HuH-7.5 (cell line): ENCODE measurements around the gene MOCOS.

Experiments used
- DNase-seq: peaks from one replicate; pipeline ENCODE4 v3.0.0; 2011; ENCODE audit warnings: low spot score

The MOCOS gene

DNA sequence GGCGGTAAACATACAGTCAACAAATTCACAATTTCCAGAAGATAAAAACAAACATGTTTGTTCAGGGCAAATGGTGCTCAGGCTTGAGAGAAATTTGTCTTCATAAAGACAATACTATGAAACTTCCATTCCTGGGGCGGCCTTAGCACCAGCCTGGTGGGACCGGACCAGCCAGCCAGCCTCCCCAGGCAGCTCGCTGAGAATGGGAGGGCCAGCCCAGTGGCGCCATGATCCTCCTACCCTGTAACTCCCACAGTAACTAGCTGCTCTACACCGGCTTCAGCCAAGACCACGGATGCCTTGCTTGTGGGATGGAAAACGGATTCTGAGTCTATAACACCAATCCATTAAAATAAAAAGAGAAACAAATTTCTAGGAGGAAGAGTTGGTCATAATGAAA is 86.0 kb downstream of the MOCOS start:
- no peak for DNase-seq

DNA sequence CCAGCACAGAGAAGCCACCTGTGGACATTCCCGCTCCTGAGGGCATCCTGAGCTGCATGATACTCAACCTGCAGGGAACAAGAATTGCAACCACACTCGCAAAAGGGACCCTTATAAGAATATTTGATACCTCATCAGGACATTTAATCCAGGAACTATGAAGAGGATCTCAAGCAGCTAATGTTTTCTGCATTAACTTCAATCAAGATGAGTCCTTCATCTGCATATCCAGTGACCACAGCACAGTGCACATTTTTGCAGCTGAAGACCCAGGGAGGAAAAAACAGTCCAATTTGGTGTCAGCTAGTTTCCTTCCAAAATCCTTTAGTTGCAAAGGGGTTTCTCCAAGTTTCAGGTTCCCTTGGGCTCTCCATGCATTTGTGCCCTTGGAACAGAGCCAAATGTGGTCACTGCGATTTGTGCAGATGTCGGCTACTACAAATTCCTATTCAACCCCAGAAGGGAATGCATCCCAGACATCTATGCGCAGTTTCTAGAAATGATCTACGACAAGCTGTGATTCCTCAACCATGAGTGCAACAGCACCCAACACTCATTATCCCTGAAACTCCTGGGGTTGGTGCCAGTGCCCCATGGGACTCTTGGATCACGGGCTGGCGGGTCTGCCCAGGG is 86.9 kb downstream of the MOCOS start:
- no peak for DNase-seq

DNA sequence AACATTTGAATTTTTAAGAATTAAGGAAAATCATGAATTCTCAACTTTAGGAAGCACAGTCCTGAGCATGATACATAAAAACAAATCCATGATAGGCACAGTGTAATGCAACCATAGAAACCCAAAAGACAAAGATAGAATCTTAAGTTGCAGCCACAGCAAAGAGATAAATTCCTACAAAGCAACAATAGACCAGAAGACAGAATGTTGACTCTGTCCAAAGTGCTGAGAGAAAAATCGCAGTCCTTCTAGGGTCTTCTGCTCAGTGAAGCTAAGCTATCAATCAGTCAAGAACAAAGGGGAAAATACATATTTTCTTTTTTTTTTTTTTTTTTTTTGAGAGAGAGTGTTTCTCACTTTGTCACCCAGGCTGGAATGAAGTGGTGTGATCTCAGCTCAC is 88.3 kb downstream of the MOCOS start:
- no peak for DNase-seq

DNA sequence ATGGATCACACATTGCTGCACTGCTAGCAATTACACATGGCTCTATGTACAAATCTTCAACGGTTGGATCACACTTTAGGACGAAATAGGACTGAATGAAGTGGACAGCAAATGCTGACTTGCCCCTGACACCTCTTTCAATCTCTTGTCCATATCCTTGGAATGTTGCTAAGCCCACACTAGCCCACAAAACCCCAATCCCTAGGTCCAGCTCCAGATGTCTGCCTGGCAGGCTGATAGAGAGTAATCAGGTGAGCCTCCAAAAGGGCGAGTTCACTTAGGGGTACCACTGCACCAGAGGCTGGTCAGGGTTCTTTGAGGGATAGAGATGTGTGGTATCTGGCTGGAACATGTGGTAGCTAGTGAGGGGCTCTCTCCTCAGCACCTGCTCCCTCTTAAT is 91.7 kb downstream of the MOCOS start:
- no peak for DNase-seq

DNA sequence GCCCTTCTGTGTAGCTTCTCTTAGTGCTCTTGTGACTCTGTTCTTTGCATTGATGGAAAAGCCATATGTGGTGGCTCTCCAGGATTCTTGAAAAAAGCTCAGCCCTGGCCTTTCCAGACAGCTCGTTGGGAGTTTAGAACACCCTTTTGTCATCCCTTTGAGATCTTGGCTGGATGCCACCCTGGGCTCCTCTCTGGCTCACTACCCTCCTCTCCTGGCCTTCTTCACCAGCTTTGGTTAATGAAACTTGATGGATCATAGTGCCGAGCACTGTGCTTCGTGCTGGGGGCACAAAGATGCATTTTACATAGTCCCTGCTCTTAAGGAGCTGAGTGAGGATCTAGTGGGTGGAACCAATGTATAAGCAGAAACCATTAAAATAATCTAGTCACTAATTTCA is 94.6 kb downstream of the MOCOS start:
- no peak for DNase-seq

DNA sequence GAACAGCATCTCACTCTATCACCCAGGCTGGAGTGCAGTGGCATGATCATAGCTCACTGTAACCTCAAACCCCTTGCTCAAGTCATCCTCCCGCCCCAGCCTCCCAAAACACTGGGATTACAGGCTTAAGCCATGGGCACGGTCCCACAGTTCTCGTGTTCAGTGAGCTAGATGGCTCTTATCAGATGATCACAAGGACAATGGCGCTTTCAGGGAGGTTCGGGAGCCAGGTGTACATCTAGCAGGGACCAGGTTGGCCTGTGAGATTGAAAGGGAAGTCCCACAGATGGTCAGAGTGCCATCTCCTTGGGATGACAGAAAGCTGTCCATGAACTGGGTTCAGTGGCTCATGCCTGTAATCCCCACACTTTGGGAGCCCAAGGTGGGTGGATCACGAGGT is 96.2 kb downstream of the MOCOS start:
- no peak for DNase-seq

DNA sequence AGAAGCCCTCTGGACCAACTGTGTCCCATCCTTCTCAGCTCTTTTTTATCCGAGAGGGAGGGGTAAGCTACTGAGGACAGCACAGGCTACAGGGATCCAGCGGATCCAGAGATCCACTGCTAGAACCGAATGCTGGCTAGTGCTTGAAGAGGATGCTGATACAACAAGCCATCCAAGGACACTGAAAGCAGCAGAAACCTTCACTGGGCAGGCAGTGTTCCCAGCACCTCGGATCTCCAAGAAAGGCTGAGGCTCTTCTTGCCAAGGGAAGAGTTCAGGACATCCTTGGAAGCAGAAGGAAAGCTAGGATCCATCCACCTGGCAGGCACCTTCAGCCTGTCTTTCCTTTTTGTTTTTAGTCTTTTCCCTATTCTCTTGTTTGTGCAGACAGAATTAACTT is 97.0 kb downstream of the MOCOS start:
- DNase-seq: no peak

DNA sequence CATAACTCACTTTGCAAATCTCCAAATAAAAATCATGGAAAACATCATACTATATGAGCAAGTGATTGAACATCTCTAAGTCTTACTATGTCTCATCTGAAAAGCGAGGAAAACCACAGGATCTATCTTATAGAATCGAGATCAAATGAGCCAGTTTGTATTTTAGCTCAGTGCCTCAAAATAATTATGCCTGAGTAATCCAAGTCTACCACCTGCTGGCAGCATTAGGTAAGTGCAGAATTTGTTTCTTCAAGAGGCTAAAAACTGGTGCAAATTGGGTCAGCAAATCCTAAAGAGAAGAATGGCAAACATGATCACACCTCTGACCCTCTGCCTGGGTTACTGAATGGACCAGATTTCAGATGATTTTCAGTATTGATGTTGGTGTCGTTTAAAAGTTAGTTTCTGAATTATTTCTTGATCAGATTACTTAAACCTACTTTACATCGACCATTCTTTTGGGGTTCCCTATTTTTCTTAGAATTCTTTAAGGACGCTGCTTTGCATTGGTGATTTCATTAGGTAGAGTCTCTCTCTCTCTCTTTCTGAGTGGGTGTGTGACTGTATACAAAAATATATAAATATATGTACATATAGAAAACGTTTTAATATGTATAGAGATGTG is 97.5 kb downstream of the MOCOS start:
- DNase-seq: no peak

DNA sequence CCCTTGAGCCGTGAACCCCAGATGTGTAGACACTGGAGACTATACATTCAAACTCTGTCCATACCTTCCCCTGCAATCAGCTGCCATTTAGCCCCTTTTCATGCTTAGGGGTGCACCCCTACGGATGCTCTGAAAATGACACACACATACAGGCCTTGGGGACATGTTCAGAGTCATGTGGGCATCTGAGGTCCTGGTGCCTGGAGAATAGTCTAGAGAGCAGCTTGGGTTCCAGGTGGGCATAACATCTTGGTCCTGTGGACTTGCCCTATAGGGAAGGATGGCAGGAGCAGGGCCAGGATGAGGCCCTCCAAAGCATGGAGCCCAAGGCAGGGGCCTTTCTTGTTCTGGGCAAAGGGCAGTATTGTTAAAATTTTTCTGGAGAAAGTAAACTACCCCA is 100.4 kb downstream of the MOCOS start:
- no peak for DNase-seq

DNA sequence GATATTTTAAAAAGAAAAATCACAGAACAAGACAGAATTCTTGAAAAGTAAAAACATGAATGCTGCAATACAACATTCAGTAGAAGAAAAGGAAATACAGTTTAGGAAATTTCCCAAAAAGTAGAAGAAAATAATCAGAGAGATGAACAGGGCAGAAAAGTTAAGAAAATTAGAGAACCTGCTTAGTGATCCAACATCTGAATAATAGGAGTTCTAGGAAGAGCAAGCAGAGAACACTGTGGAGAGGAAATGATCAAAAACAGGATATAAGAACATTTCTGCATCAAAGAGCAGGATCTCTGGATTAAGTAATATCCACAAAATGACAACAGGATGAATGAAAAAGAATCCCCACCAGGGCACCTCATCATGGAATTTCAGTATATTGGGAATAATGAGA is 101.4 kb downstream of the MOCOS start:
- no peak for DNase-seq

DNA sequence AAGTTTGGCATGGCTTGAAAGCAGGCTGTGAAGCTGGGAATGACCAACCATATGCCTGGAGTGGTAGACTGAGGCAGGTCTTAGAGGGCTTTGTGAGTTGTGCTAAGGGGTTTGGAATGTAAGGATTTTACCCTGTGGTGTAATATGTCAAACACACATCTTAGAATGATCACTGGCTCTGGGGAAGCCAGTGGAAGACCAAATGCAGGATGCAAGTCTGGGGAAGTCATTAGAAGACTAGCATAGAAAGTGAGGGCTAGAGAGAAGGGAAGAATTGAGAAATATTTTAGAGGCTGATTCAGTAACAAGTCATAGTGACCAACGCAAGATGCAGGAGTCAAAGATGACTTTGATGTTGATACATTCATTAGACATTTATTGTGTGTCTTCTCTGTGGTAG is 106.7 kb downstream of the MOCOS start:
- DNase-seq: no peak

DNA sequence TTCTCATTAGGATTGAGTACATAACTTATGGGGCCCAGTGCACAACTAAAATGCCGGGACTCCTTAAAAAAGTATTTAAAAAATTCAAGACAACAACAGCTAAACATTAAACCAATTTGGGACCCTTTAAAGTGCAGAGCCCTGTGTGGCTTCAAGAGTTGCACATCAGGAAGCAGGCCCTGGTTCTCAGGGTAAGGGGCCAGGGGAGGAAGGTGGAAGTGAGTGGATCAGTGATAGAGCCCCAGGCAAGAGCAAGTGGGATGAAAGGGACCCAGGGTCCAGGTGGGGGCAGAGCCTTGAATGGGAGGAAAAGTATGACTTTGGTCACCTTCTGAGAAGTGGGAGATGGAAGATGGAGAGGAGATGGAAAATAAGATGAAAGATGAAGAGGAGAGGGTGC is 107.9 kb downstream of the MOCOS start:
- DNase-seq: no peak

DNA sequence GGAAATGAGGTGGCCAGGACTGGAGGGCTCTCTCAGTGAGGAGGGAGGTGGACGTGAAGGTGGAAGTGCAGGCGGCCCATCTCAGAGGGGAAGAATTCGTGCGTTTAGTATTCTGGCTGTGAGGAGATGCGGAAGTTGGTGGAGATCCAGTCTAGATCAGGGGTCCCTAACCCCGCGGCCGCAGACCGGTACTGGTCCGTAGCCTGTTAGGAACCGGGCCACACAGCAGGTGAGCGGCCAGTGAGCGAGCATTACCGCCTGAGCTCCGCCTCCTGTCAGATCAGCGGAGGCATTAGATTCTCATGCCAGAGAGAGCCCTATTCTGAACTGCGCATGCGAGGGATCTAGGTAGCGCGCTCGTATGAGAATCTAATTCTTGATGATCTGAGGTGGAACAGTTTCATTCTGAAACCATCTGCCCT is 108.6 kb downstream of the MOCOS start:
- no peak for DNase-seq

DNA sequence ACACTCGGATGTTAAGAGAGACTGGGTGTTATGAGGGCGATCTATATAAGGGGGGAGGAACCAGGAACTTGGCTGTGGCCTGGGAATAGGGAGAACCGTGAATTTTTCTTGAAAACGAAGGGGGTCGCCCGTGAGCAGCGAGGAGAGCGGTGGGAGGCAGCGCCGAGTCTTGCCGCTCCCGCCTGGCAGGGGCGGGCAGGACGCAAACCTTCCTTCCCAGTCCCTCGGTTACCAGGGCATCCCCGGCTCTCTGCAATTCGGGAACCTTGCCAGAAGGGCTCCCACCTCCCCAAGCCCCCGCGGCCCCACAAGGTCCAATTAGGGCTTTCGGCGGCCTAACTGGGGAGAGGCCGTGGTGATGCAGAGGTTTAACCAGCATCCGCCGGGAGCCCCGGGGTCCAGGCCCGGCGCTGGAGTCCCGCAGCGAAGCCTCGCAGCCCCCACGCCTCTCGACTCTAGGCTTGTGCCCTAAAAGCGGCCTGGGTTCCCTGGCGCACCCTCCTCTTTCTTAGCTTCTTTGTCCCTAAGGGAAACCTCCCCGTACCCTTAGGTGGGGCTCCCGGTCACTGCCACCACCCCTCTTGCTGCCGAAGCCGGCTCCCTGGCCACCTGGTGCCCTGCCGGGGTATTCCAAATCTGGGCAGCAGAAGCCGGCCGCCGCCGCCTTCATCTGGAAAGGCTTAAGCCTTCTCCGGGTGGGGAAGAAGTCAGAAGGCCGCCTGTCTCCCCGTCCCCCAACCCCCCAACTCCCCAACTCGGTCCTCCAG is 109.5 kb downstream of the MOCOS start:
- peak; percentile 27 for DNase-seq

DNA sequence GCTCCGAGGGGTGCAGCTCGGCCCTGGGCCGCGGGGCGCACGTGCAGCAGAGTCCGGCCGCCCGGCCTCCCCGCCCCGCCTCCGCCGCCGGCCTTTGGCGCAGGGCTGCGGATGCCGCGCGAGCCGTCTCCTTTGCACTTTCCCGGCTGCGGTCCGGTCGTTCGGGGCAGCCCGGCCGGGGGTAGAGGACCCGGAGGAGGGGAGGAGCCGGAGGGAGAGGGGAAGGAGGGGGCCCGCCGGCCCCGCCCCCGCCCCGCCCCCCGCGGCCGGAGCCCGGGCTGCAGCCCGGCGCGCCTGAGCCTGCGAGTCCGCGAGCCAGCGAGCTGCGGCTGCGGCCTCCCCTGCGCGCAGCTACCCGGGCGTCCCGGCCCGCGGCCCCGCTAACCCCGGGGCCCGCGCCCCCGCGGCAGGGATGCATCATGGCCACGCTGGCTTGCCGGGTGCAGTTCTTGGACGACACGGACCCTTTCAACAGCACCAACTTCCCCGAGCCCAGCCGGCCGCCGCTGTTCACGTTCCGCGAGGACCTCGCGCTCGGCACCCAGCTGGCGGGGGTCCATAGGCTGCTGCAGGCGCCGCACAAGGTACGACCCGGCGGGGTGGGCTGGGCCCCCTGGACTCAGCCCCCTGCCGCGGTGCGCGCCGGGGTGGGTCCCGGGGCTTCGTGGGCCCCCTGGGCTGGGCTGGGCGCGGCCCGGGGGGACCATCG is 110.3 kb downstream of the MOCOS start, which contains the start of gene FHOD3:
FHOD3 (plus strand) TSS at position 297 of the 709 bp plus-strand sequence; CDS start at position 420, 123 bp downstream.
- DNase-seq: peak; percentile 52

DNA sequence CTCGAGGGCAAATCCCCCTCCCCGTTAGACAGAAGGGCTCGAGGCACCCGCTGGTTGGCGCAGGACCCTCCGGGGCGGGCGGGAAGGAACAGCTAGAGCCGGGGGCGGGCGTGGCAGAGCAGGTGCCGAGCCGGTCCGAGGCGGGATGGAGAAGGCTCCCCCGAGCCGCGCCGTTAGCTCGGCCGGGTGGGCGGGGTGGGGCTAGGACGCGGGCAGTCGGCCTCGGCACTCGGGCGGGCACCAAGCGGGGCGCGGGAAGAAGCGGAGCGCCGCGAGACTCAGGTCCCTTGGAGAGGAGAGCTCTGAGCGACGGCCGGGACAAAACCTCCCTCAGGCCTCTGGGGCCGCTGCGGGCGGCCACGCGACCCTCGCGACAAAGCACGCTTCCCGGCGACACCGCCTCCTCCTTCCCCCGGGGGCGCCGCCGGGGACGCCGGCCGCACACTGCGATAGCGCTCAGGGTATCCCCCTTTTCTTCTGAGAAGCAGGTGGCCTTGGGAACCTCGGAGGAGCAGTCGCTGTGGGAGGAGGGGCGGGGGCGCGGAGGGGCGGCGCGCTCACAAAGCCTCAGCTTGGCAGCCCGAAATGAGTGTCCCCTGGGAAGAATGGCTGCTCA is 110.9 kb downstream of the MOCOS start:
- peak; percentile 27 for DNase-seq

DNA sequence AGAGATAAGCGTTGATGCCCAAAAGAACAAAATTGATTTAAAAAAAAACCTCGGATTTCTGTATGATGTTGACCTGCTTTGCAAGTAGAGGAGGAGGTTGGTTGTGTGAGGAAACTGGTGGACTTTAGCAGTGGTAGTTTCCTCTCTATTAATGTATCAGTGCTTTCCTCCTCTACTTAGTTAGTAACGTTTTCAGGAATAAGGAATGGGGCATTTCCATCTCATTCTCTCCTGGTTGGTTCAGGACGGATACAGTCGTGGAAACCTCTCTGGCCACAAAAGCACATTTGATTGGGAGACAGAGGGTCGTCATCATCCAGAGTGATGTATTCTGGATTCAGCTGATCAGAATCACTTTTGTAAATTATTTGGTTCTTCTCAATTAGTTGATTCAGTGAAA is 111.7 kb downstream of the MOCOS start:
- DNase-seq: no peak

DNA sequence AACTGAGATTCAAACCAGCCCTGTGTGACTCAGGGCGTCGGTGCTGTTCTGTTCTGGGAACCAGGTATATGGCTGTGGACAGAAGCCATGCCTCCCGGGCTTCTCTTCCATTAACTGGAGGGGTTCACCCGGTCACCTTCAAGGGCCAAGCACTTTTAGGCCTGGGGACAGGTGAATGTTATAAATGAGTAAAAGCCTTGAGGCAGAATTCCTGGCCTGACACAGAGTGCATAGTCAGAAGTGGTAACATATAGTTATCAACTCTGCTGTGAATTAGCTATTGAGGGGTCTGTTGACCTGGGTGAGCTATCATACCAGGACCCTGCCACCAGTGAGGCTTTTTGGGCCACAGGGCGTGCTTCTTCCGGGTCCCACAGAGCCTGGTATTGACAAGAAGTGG is 112.9 kb downstream of the MOCOS start:
- DNase-seq: no peak

DNA sequence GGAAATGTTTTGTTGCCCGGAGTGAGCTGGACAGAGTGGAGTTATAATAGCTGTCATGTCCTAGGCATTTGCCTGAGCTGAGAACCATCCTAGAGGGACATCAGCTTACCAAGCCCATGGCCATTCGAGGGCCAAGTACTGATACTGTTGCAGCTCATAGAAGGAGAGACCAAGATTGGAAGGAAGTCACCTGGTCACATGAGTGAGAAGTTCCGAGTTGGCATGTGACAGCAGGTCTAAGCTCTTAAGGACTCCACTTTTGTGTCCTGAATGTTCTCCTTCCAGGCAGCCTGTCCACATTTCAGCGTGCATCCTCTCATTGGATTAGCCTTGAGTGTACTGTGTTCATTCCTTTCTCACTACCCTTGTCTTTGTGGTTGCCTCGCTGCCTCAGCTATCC is 114.6 kb downstream of the MOCOS start:
- DNase-seq: no peak

DNA sequence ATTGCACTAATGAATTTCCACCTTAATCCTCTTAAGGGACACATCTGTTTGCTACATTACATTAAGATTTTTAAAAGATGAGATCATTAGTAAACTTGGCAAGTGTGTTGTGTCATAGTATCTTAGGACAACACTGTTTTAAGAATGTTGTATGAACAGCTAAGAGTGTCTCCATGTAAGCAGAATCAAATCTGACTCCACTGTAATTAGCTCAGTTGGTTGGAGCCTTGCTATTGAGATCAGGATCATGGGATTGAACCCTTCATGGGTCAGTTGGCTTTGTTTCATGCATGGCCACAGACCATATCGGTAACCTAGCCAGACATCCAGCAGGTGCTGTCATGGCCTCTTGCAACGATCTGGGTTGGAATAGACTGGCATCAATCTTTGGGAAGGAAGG is 115.4 kb downstream of the MOCOS start:
- no peak for DNase-seq

DNA sequence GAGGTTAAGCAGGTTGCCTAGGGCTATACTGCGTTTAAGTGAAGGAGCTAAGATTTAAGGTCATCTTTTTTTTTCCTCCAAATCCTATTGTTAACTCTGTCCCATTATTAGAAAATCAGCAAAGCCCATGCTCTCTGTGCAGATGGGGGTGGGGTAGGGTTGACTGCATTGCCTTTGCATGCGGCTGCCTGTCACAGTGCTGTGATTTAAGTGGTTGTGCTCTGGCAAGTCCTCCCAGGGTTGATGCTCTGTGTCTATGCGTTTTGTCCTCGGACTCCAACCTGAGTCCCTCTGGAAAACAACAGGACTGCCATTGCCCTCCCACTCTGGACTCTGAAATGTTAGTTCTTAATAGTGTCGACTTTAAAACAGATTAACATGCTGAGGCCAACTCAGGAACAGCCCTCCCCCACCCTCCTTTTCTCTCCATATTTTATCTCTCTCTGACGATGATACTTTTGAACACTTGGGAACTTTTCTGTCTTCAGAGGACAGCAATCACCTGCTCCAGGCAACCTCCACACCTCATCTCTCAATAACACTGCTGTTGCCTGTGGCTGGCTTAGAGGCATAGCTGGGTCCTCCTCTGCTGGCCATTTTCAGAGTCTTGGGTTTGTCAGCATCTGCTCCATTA is 116.0 kb downstream of the MOCOS start:
- no peak for DNase-seq

DNA sequence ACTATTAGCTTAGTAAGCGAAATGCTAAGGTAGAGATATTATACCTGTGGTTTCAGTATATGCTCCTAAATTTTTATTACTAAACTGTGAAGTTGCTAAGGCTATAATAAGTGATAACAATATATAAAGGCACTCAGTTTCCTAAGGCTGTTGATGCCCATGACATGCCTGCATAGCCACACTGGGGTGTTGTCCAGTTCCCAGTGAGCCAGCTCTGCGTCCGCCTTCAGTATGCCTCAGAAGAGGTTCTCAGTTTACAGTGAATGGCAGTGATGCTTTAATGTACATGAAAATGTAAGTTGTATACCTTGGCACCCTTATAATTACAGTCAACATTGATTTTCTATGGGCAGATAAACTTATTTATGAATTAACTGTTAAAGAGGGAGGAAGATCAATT is 117.4 kb downstream of the MOCOS start:
- DNase-seq: no peak
